GM12878 (cell line): ENCODE data around the gene GRHL1. TPM values are rescaled to one million over a fixed set of nuclear protein-coding genes. Genes with fewer than 3 reads are reported as not detected.

Source experiments
- ATAC-seq: fragments of 200-7000 bp; cut with Tn5 transposase; 3 replicates; pipeline ENCODE4 v1.9.1; 2020; ENCODE audit warnings: mild to moderate bottlenecking, moderate library complexity
- BruUV-seq: library from RNA; stranded (reverse); fragments of 400-500 nt; replicated peaks from 2 replicates; lab custom pipeline; 2021; lab: Mats Ljungman, UMichigan
- CTCF ChIA-PET: fragments of 300-600 bp; sonication (Branson Sonifier 250); formaldehyde crosslinking; extraction: SDS; loops from one replicate; lab custom pipeline; 2021; ENCODE audit warnings: inconsistent platforms; lab: Yijun Ruan, JAX
- POLR2A ChIA-PET: fragments of 350-600 bp; formaldehyde crosslinking; extraction: SDS; loops from one replicate; lab custom pipeline; 2021; ENCODE audit warnings: inconsistent platforms; lab: Charles Lee
- RAD21 ChIA-PET: fragments of 300-600 bp; sonication (Branson Sonifier 250); formaldehyde crosslinking; loops from one replicate; lab custom pipeline; 2023; ENCODE audit warnings: antibody characterized with exemption; ENCODE audit not compliant: unreplicated experiment; lab: Charles Lee
- SMC1A ChIA-PET: fragments of 300-600 bp; sonication (Branson Sonifier 250); formaldehyde crosslinking; loops from one replicate; lab custom pipeline; 2023; ENCODE audit not compliant: unreplicated experiment, uncharacterized antibody; lab: Charles Lee
- DNase-seq: peaks from one replicate; pipeline ENCODE4 v3.0.0-alpha.2; 2011; ENCODE audit warnings: low read depth, low spot score
- FAIRE-seq: peaks from 3 replicates; lab custom pipeline; 2011; peaks lifted over from hg19 to GRCh38; lab: Jason Lieb, UNC
- H2AFZ ChIP-seq: 2 replicates; pipeline ENCODE4 v1.6.0; 2011; ENCODE audit warnings: low read depth, low read length, control low read depth; ENCODE audit not compliant: control insufficient read depth
- H3K27ac ChIP-seq: 2 replicates; pipeline ENCODE4 v1.5.1; 2011; ENCODE audit warnings: control low read depth; ENCODE audit not compliant: control insufficient read depth, insufficient read depth
- H3K27me3 ChIP-seq, 2 experiments: replicated peaks in 1 of 2; 2 replicates each; pipeline versions ENCODE4 v1.6.0 to v1.6.1; 2011; ENCODE audit warnings: low read length in 1 of 2; ENCODE audit not compliant: control insufficient read depth in 2 of 2, insufficient read depth in 2 of 2
- H3K36me3 ChIP-seq, 2 experiments: 2 replicates each; pipeline ENCODE4 v1.5.1; 2011; ENCODE audit warnings: low read length in 1 of 2; ENCODE audit not compliant: control insufficient read depth in 2 of 2, insufficient read depth in 2 of 2
- H3K4me1 ChIP-seq: 2 replicates; pipeline ENCODE4 v1.6.1; 2011; ENCODE audit warnings: mild to moderate bottlenecking, low read length, moderate library complexity, mixed read lengths; ENCODE audit not compliant: control insufficient read depth, insufficient read depth
- H3K4me2 ChIP-seq: 2 replicates; pipeline ENCODE4 v1.6.0; 2011; ENCODE audit warnings: control low read depth; ENCODE audit not compliant: control insufficient read depth, insufficient read depth
- H3K4me3 ChIP-seq: fragments of 200-600 bp; sonication (generic); 2 replicates; pipeline ENCODE4 v1.5.1; 2016
- H3K79me2 ChIP-seq: 2 replicates; pipeline ENCODE4 v1.6.0; 2011; ENCODE audit warnings: low read length; ENCODE audit not compliant: control insufficient read depth, insufficient read depth
- H3K9ac ChIP-seq: 2 replicates; pipeline ENCODE4 v1.8.0; 2011; ENCODE audit warnings: low read length, control low read depth, mixed read lengths; ENCODE audit not compliant: control insufficient read depth, insufficient read depth
- H3K9me3 ChIP-seq: replicated peaks from 3 replicates; pipeline ENCODE4 v1.5.1; 2011; ENCODE audit warnings: mild to moderate bottlenecking, low read length; ENCODE audit not compliant: control insufficient read depth, insufficient read depth
- H4K20me1 ChIP-seq: 2 replicates; pipeline ENCODE4 v1.6.0; 2011; ENCODE audit not compliant: control insufficient read depth, insufficient read depth
- ATF3 ChIP-seq: IDR thresholded peaks from 2 replicates; pipeline ENCODE4 v1.6.1; 2011; ENCODE audit warnings: low read depth, mild to moderate bottlenecking, low read length, moderate library complexity, borderline replicate concordance; ENCODE audit errors: extremely low read depth
- BCL11A ChIP-seq: IDR thresholded peaks from 2 replicates; pipeline ENCODE4 v1.6.1; 2011; ENCODE audit warnings: low read depth, low read length
- JUND ChIP-seq: IDR thresholded peaks from 2 replicates; pipeline ENCODE4 v1.6.1; 2012; ENCODE audit warnings: low read depth, mild to moderate bottlenecking, low read length, improper control_type of control experiment, moderate library complexity
- KLF5 ChIP-seq: fragments of 450-650 bp; IDR thresholded peaks from 2 replicates; pipeline ENCODE4 v1.6.1; 2014; ENCODE audit warnings: mild to moderate bottlenecking; ENCODE audit not compliant: partially characterized antibody
- LARP7 ChIP-seq: fragments of 450-650 bp; IDR thresholded peaks from 2 replicates; pipeline ENCODE4 v1.6.1; 2017; ENCODE audit warnings: mild to moderate bottlenecking
- MEF2A ChIP-seq: IDR thresholded peaks from 2 replicates; pipeline ENCODE4 v1.6.1; 2011; ENCODE audit warnings: low read depth, mild to moderate bottlenecking, low read length, moderate library complexity; ENCODE audit not compliant: insufficient read depth
- MTA2 ChIP-seq: fragments of 450-650 bp; IDR thresholded peaks from 2 replicates; pipeline ENCODE4 v1.6.1; 2016; ENCODE audit warnings: low read depth, mild to moderate bottlenecking, moderate library complexity
- NBN ChIP-seq: fragments of 450-650 bp; IDR thresholded peaks from 2 replicates; pipeline ENCODE4 v1.6.1; 2016
- PBX3 ChIP-seq: IDR thresholded peaks from 2 replicates; pipeline ENCODE4 v1.6.1; 2011; ENCODE audit warnings: mild to moderate bottlenecking, low read depth, low read length, moderate library complexity; ENCODE audit not compliant: insufficient replicate concordance
- RAD51 ChIP-seq: fragments of 450-650 bp; IDR thresholded peaks from 2 replicates; pipeline ENCODE4 v1.6.1; 2016; ENCODE audit warnings: moderate library complexity, mild to moderate bottlenecking, inconsistent platforms
- SMAD1 ChIP-seq: fragments of 450-650 bp; IDR thresholded peaks from 2 replicates; pipeline ENCODE4 v1.6.1; 2018; ENCODE audit warnings: mild to moderate bottlenecking, low read depth; ENCODE audit not compliant: partially characterized antibody
- SREBF2 ChIP-seq: IDR thresholded peaks from 2 replicates; pipeline ENCODE4 v1.6.1; 2012; ENCODE audit warnings: mild to moderate bottlenecking, low read length
- YBX1 ChIP-seq: fragments of 450-650 bp; IDR thresholded peaks from 2 replicates; pipeline ENCODE4 v1.6.1; 2016; ENCODE audit warnings: antibody characterized with exemption
- ZNF274 ChIP-seq: IDR thresholded peaks from one replicate; pipeline ENCODE4 v1.8.0; 2011; ENCODE audit not compliant: insufficient read length, insufficient read depth
- WGBS: methylation state at CpG from one replicate; pipeline ENCODE4 v1.1.6; 2016; ENCODE audit warnings: low lambda C conversion rate; ENCODE audit not compliant: insufficient replicate concordance, insufficient coverage; ENCODE audit errors: missing lambda C conversion rate; 5-methylcytosine and 5-hydroxymethylcytosine counted together
- in situ Hi-C: fragments of 300-500 bp; cut with MboI; formaldehyde crosslinking; loops from 9 replicates; pipeline ENCODE4 v1.14.3; 2018; ENCODE audit warnings: mixed read lengths
- intact Hi-C: fragments of 100-400 bp; cut with micrococcal nuclease; formaldehyde crosslinking; loops from one replicate; pipeline ENCODE4 v1.14.2; 2022; ENCODE audit not compliant: unreplicated experiment
- polyA plus RNA-seq, 11 experiments: library from polyadenylated mRNA; depleted of rRNA in 4 of 11; unstranded in 6 of 11; stranded (reverse) in 5 of 11; fragments of >200 nt; fragmentation: Nextera tagmentation in 4 of 11; fragmentation: Illumina TruSeq in 1 of 11; extraction: Ambion mirVana in 4 of 11; extraction: Trizol in 1 of 11; gene quantifications; 1 replicate in 1 of 11; 2 replicates in 10 of 11; pipeline versions ENCODE4 v1.2.1 to v1.2.3, GENCODE V29; 2011 to 2016; ENCODE audit warnings: inconsistent platforms in 2 of 11, missing spikeins in 2 of 11, low read depth in 1 of 11
- total RNA-seq, 4 experiments: library from RNA; depleted of rRNA in 3 of 4; stranded (reverse); fragments of >200 nt in 3 of 4; fragmentation: Illumina TruSeq in 1 of 4; extraction: Trizol in 1 of 4; gene quantifications; 2 replicates each; pipeline versions ENCODE4 v1.2.1 to v1.2.3, GENCODE V29; 2013 to 2021

The GRHL1 gene
- total and polyA plus RNA-seq, 10 of the 15 experiments (the other 5 are each of a cell fraction or from before 2014, with no cell fraction given): 0.09 to 0.81 (median 0.28) TPM; not detected in 1

- intact Hi-C loops (no loop called here), in situ Hi-C loops (no loop called here)
- DNase-seq: no peak
- H4K20me1 ChIP-seq: no peaks in the 10 kb centered on the region
- no TSS peak for BruUV-seq
- no peak for ATAC-seq
- SMC1A ChIA-PET: no interaction called here
- no peak overlapping the region for H3K4me2 ChIP-seq
- no peak overlapping the region for H3K27ac ChIP-seq
- no peaks in the 10 kb centered on the region for H3K4me1 ChIP-seq
- CTCF ChIA-PET: interaction anchor here (1.7 kb wide), 1 partner anchor 21 kb away, joined by 6 read pairs; no protein-coding TSS in a partner anchor
- FAIRE-seq: no peak
- no peak overlapping the region for H2AFZ ChIP-seq
- POLR2A ChIA-PET: no interaction called here
- no peaks in the 10 kb centered on the region for H3K27me3 ChIP-seq
- no peaks in the 10 kb centered on the region for H3K9me3 ChIP-seq
- no peaks in the 10 kb centered on the region for H3K36me3 ChIP-seq
- TF ChIP-seq RAD51 (no peak), PBX3 (no peak), BCL11A (no peak), YBX1 (no peak), MTA2 (no peak), MEF2A (no peak), LARP7 (no peak), SMAD1 (no peak), ATF3 (no peak), JUND (no peak), SREBF2 (no peak), NBN (no peak), KLF5 (no peak), ZNF274 (no peak)
- TF ChIP-seq, all 136 proteins: peak for 0
- 49% methylated on average over 3 of the region's 3 CpGs for WGBS
- Histone ChIP-seq H3K4me3 (no peak overlapping the region), H3K79me2 (no peaks in the 10 kb centered on the region), H3K9ac (no peak overlapping the region)
- RAD21 ChIA-PET: no interaction called here
Measured at GRCh38 chr2:10004836-10005235, 53.3 kb downstream of the GRHL1 start.
